ENCODE results near the gene MRPL34.

The MRPL34 gene

GRCh38 chr19:17325881-17326594, 20.4 kb downstream of the MRPL34 start:
- no peaks in the 10 kb centered on the region for H4K20me1 ChIP-seq (ENCODE audit: insufficient read depth, low read length)
- no peaks in the 10 kb centered on the region for H3K9me2 ChIP-seq (replicated peaks; ENCODE audit: insufficient read depth, low read length)
- no peaks in the 10 kb centered on the region for H3K36me3 ChIP-seq (replicated peaks; ENCODE audit: insufficient read depth, low read length)
- H2AFZ ChIP-seq (ENCODE audit: low read length) = no peak overlapping the region
- H3K9ac ChIP-seq (ENCODE audit: low read length) = no peak overlapping the region
- H3K9me3 ChIP-seq (replicated peaks; ENCODE audit: insufficient read depth, low read length) = no peaks in the 10 kb centered on the region
- no peak for TF ChIP-seq EZH2 (optimal IDR thresholded peaks at IDR 0.05; ENCODE audit: low read depth, low read length)
- no peak for TF ChIP-seq EZH2phosphoT487 (IDR thresholded peaks at IDR 0.05; ENCODE audit: low read length)
- peaks cover 35% of the 10 kb centered on the region for H3K27me3 ChIP-seq (replicated peaks; ENCODE audit: insufficient read depth, low read length)
- no peaks in the 10 kb centered on the region for H3K4me1 ChIP-seq (ENCODE audit: low read length)
- no peak overlapping the region for H3K27ac ChIP-seq (ENCODE audit: low read length)
- no peaks in the 10 kb centered on the region for H3K79me2 ChIP-seq (ENCODE audit: low read length)
- DNase-seq = no peak
- H3K4me3 ChIP-seq (ENCODE audit: low read length) = no peak overlapping the region
- no peak overlapping the region for H3K4me2 ChIP-seq (ENCODE audit: low read depth, low read length)
- H3F3A ChIP-seq (ENCODE audit: insufficient read depth, low read length) = 0 out of 2 replicates have a peak, but pooled peaks cover 3% of the 10 kb centered on the region

DNA sequence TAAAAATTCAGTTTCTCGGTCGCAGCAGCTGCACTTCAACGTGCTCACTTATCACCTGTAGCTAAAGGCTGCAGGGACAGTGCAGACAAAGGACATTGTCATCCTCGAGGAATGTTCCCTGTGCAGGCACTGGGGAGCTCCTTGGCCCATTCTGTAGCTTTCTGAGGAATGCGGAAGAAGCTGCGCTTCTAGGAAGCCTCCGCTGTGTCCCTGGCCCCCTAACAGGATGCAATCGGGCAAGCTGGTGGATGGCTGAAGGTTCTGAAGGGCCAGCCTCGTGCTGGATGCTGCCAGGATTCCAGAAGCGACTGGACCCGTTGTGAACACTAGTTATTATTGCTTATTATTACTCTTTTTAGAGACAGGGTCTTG, 20.9 kb downstream of the MRPL34 start:
- H3K4me3 ChIP-seq (ENCODE audit: low read length) = no peak overlapping the region
- no peak for DNase-seq
- H3K27ac ChIP-seq (ENCODE audit: low read length) = no peak overlapping the region
- no peaks in the 10 kb centered on the region for H3K9me2 ChIP-seq (replicated peaks; ENCODE audit: insufficient read depth, low read length)
- no peak overlapping the region for H2AFZ ChIP-seq (ENCODE audit: low read length)
- H3K9me3 ChIP-seq (replicated peaks; ENCODE audit: insufficient read depth, low read length) = no peaks in the 10 kb centered on the region
- no peaks in the 10 kb centered on the region for H3K4me1 ChIP-seq (ENCODE audit: low read length)
- no peaks in the 10 kb centered on the region for H3K36me3 ChIP-seq (replicated peaks; ENCODE audit: insufficient read depth, low read length)
- TF ChIP-seq, protein P1, sequence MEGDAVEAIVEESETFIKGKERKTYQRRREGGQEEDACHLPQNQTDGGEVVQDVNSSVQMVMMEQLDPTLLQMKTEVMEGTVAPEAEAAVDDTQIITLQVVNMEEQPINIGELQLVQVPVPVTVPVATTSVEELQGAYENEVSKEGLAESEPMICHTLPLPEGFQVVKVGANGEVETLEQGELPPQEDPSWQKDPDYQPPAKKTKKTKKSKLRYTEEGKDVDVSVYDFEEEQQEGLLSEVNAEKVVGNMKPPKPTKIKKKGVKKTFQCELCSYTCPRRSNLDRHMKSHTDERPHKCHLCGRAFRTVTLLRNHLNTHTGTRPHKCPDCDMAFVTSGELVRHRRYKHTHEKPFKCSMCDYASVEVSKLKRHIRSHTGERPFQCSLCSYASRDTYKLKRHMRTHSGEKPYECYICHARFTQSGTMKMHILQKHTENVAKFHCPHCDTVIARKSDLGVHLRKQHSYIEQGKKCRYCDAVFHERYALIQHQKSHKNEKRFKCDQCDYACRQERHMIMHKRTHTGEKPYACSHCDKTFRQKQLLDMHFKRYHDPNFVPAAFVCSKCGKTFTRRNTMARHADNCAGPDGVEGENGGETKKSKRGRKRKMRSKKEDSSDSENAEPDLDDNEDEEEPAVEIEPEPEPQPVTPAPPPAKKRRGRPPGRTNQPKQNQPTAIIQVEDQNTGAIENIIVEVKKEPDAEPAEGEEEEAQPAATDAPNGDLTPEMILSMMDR (IDR thresholded peaks at IDR 0.05; ENCODE audit: low read length) = no peak
- no peaks in the 10 kb centered on the region for H3K79me2 ChIP-seq (ENCODE audit: low read length)
- H4K20me1 ChIP-seq (ENCODE audit: insufficient read depth, low read length) = no peaks in the 10 kb centered on the region
- H3F3A ChIP-seq (ENCODE audit: insufficient read depth, low read length) = 0 out of 2 replicates have a peak, but pooled peaks cover 3% of the 10 kb centered on the region
- H3K27me3 ChIP-seq (replicated peaks; ENCODE audit: insufficient read depth, low read length) = peaks cover 38% of the 10 kb centered on the region
- H3K9ac ChIP-seq (ENCODE audit: low read length) = no peak overlapping the region
- no peak overlapping the region for H3K4me2 ChIP-seq (ENCODE audit: low read depth, low read length)

GRCh38 chr19:17327068-17327653, 21.5 kb downstream of the MRPL34 start:
- H3K4me3 ChIP-seq (ENCODE audit: low read length) = no peak overlapping the region
- H3K4me2 ChIP-seq (ENCODE audit: low read depth, low read length) = no peak overlapping the region
- no peak overlapping the region for H3K27ac ChIP-seq (ENCODE audit: low read length)

More at GRCh38 chr19:17327068-17327653, 21.5 kb downstream of the MRPL34 start:
- no peaks in the 10 kb centered on the region for H3K4me1 ChIP-seq (ENCODE audit: low read length)
- no peak overlapping the region for H3K9ac ChIP-seq (ENCODE audit: low read length)
- no peaks in the 10 kb centered on the region for H3K36me3 ChIP-seq (replicated peaks; ENCODE audit: insufficient read depth, low read length)
- no peaks in the 10 kb centered on the region for H3K79me2 ChIP-seq (ENCODE audit: low read length)
- no peak overlapping the region for H2AFZ ChIP-seq (ENCODE audit: low read length)
- TF ChIP-seq, protein P1 (IDR thresholded peaks at IDR 0.05; ENCODE audit: low read length) = no peak
- TF ChIP-seq EZH2phosphoT487 (IDR thresholded peaks at IDR 0.05; ENCODE audit: low read length) (no peak), EZH2 (optimal IDR thresholded peaks at IDR 0.05; ENCODE audit: low read depth, low read length) (no peak)
- no peaks in the 10 kb centered on the region for H4K20me1 ChIP-seq (ENCODE audit: insufficient read depth, low read length)
- 0 out of 2 replicates have a peak, but pooled peaks cover 3% of the 10 kb centered on the region for H3F3A ChIP-seq (ENCODE audit: insufficient read depth, low read length)
- H3K9me3 ChIP-seq (replicated peaks; ENCODE audit: insufficient read depth, low read length) = no peaks in the 10 kb centered on the region
- no peak for DNase-seq
- peaks cover 38% of the 10 kb centered on the region for H3K27me3 ChIP-seq (replicated peaks; ENCODE audit: insufficient read depth, low read length)
- no peaks in the 10 kb centered on the region for H3K9me2 ChIP-seq (replicated peaks; ENCODE audit: insufficient read depth, low read length)

Data from MM.1S (cell line).